GM12874 (cell line): ENCODE data around the gene SURF6.

Experiments
- TF ChIP-seq, protein P1 (sequence below): IDR thresholded peaks from 2 replicates; pipeline ENCODE4 v1.5.1; 2011; ENCODE audit warnings: low read depth, mild to moderate bottlenecking, control low read depth, low read length, moderate library complexity; ENCODE audit not compliant: insufficient read depth

Gene SURF6

GRCh38 chr9:133372144-133372543 lies 36.2 kb upstream of the SURF6 start:
- TF ChIP-seq, protein P1, sequence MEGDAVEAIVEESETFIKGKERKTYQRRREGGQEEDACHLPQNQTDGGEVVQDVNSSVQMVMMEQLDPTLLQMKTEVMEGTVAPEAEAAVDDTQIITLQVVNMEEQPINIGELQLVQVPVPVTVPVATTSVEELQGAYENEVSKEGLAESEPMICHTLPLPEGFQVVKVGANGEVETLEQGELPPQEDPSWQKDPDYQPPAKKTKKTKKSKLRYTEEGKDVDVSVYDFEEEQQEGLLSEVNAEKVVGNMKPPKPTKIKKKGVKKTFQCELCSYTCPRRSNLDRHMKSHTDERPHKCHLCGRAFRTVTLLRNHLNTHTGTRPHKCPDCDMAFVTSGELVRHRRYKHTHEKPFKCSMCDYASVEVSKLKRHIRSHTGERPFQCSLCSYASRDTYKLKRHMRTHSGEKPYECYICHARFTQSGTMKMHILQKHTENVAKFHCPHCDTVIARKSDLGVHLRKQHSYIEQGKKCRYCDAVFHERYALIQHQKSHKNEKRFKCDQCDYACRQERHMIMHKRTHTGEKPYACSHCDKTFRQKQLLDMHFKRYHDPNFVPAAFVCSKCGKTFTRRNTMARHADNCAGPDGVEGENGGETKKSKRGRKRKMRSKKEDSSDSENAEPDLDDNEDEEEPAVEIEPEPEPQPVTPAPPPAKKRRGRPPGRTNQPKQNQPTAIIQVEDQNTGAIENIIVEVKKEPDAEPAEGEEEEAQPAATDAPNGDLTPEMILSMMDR, result no peak

DNA sequence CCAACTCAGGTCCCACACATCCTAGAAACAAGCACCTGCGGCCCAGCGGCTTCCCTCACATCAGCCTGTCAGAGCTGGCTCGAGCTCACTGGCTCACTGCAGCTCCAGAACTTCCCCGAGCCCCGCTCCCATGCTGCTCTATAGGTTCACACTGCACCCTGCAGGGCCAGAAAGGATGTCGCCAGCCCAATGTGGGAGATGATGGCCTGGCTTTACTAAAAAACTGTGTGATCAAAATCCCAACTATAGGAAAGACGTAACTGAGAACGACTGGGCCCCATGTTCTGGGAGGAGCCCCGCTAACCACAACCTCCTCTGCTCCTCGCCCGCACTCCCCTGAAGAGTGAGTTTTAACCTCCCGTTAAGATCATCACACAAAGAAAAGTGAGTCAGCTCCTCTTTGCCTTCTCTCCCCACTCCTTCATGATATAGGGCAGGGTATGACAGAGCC lies 35.3 kb upstream of the SURF6 start:
- TF ChIP-seq, protein P1, result no peak

GRCh38 chr9:133370685-133371084 lies 34.7 kb upstream of the SURF6 start:
- TF ChIP-seq, protein P1, result no peak

GRCh38 chr9:133369933-133370332 lies 33.9 kb upstream of the SURF6 start:
- TF ChIP-seq, protein P1, result no peak

- TF ChIP-seq, protein P1, result no peak
Measured at GRCh38 chr9:133369422-133369821, 33.4 kb upstream of the SURF6 start.

DNA sequence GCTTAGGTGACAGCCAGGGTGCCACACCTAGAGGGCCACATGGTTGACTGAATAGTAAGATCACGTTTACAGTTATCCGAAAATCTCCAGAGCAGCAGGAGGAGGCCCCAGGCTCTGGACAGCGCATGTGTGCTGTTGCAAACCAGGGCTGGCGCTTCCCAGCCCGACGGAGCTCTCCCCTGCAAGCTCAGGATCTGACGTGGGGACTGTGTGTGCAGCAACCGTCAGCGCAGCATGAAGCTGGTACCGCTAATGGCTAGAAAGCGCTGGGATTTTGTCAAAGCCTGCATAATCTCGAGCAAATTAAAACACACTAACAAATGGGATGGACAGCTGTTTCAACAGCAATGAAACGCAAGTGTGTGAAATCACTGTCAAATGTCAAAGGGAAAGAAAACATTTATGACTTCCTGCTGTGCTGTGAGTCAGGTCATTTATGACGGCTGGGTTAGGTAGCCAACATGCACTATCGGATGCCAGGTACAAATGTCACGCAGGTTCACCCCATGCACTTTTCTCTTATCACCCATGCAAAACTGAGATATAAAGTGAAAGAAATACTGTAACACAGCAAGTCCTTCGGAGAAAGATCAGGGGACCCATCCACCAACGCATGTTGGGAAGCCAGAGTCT lies 32.4 kb upstream of the SURF6 start:
- TF ChIP-seq, protein P1, result no peak

DNA sequence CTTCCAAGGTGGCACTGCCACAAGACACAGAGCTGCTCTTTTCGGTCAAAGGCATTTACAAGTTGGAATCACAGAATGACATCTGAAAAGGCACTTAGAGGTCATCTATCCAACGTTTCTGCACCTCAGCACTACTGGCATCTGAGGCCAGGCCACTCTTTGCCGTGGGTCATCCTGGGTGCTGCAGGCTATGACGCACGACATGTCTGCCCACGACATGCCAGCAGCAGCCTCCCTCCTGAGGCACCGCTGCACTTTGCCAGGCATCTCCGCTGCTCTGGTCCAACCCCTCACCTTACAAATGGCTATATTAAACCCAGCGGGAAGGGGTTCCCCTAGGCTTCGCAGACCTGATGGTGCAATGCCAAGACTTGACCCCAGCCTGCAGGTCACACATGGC lies 31.8 kb upstream of the SURF6 start:
- TF ChIP-seq, protein P1, result no peak
